ENCODE results near the gene AIG1. TPM values are rescaled to one million over a fixed set of nuclear protein-coding genes. Genes with fewer than 3 reads are reported as not detected.

Gene AIG1
- total and polyA plus RNA-seq, 2 of the 4 experiments (the other 2 are of a cell fraction): 21.3 to 27.1 TPM

DNA sequence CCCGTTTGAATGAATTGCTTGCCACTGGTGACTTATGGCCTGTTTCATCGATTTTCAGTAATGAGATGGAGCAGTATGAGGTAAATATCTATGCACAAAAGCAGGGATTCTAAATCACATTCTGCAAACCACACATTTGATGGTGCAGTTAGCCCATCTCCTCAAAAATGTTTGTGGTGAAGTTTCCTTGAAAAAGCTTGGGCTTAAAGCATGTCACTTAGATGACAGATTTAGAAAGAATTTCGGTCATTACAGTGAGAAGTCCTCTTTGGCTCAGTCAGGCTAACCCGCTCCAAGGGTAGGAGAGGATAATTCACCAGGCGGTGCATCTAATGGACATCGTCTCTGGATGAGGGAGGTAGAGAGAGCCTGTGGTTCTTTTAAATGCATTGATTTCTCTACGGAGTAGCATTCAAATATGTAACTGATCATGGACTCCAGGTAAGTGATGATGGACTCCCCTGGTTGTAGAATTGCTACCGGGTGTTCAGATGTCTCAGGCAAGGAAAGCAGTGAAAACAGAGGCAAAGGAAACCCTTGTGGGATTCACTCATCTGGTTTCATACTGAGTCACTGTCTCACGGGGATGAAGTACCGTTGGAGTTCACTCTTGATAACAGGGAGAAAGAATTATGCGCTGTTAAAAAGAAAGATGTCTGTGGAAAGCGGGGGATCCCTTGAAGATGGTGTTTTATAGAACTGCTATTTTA is 65.3 kb downstream of the AIG1 start:
- Histone ChIP-seq H3K4ac (ENCODE audit: low read depth, low read length) (no peak overlapping the region), H3K23ac (ENCODE audit: low read depth, low read length) (no peak overlapping the region), H3K56ac (ENCODE audit: extremely low read depth, insufficient read depth, low read length) (no peak overlapping the region), H2AFZ (replicated peaks; ENCODE audit: low read length, poor library complexity) (no peak overlapping the region), H2AK9ac (replicated peaks; ENCODE audit: low read depth, low read length, poor library complexity) (no peak overlapping the region), H4K5ac (ENCODE audit: low read depth, low read length) (no peak overlapping the region), H3K4me1 (ENCODE audit: control insufficient read depth, insufficient read depth, low read length) (no peaks in the 10 kb centered on the region), H3K27me3 (ENCODE audit: control insufficient read depth, insufficient read depth, low read length) (no peaks in the 10 kb centered on the region), H3K18ac (ENCODE audit: low read depth, low read length) (no peak overlapping the region), H3K9ac (ENCODE audit: low read depth, low read length) (no peak overlapping the region), H4K20me1 (ENCODE audit: insufficient read depth, low read length) (no peaks in the 10 kb centered on the region), H2AK5ac (ENCODE audit: low read depth, low read length) (no peak overlapping the region), H3K36me3 (ENCODE audit: control insufficient read depth, insufficient read depth, low read length) (no peaks in the 10 kb centered on the region), H3K27ac (ENCODE audit: insufficient read depth, low read length) (no peak overlapping the region), H2BK20ac (ENCODE audit: low read depth, low read length) (no peak overlapping the region), H3K4me3 (ENCODE audit: insufficient read depth, low read depth, low read length) (no peak overlapping the region), H3K79me1 (ENCODE audit: low read depth in 1 of 2, low read length in 2 of 2) (no peaks in the 10 kb centered on the region; a peak in 1 of 4 replicates), H3K4me2 (ENCODE audit: low read depth, low read length) (no peak overlapping the region), H3K9me3 (ENCODE audit: control insufficient read depth, insufficient read depth, low read length) (peaks cover 5% of the 10 kb centered on the region; the same call in 1 of the 2 replicates), H4K91ac (ENCODE audit: insufficient read depth, low read depth, low read length) (no peak overlapping the region), H2BK120ac (ENCODE audit: low read depth, low read length) (no peak overlapping the region), H3K14ac (replicated peaks; ENCODE audit: low read depth, low read length) (no peak overlapping the region), H2BK5ac (ENCODE audit: low read depth, low read length, poor library complexity, severe bottlenecking) (no peak overlapping the region), H4K8ac (ENCODE audit: low read depth in 2 of 2, low read length in 2 of 2) (no peak overlapping the region), H3K9me1 (ENCODE audit: insufficient read depth, low read length) (no peaks in the 10 kb centered on the region; the same call in 1 of the 2 replicates), H2BK15ac (ENCODE audit: low read depth, low read length) (no peak overlapping the region)
- dilution Hi-C loops (cut with HindIII; ENCODE audit: low sequenced_read_pairs, unreplicated experiment) (no loop called here), in situ Hi-C loops (cut with MboI; ENCODE audit: low sequenced_read_pairs) (no loop called here), intact Hi-C loops (cut with micrococcal nuclease) (no loop called here)
- ATAC-seq (ENCODE audit: low read depth) (no peak), DNase-seq (no peak)
- CTCF ChIA-PET: no interaction called here
- WGBS, 2 experiments (ENCODE audit: extremely low coverage in 2 of 2, insufficient read length in 1 of 2): 80% methylated on average over 3 of the region's 12 CpGs; no CpG with 5 or more reads in 1 of the 2 experiments
- no TSS peak for BruUV-seq (replicated peaks)
- no peak for TF ChIP-seq MXI1 (IDR thresholded peaks at IDR 0.05; ENCODE audit: borderline replicate concordance, low read depth, low read length)
- TF ChIP-seq FOS (IDR thresholded peaks at IDR 0.05; ENCODE audit: low read depth, low read length): no peak
- TF ChIP-seq, protein P1, sequence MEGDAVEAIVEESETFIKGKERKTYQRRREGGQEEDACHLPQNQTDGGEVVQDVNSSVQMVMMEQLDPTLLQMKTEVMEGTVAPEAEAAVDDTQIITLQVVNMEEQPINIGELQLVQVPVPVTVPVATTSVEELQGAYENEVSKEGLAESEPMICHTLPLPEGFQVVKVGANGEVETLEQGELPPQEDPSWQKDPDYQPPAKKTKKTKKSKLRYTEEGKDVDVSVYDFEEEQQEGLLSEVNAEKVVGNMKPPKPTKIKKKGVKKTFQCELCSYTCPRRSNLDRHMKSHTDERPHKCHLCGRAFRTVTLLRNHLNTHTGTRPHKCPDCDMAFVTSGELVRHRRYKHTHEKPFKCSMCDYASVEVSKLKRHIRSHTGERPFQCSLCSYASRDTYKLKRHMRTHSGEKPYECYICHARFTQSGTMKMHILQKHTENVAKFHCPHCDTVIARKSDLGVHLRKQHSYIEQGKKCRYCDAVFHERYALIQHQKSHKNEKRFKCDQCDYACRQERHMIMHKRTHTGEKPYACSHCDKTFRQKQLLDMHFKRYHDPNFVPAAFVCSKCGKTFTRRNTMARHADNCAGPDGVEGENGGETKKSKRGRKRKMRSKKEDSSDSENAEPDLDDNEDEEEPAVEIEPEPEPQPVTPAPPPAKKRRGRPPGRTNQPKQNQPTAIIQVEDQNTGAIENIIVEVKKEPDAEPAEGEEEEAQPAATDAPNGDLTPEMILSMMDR (conservative IDR thresholded peaks at IDR 0.05; ENCODE audit: low read depth, low read length): no peak
- no peak for TF ChIP-seq RFX5 (IDR thresholded peaks at IDR 0.05; ENCODE audit: low read depth, low read length)
- TF ChIP-seq, protein P2, sequence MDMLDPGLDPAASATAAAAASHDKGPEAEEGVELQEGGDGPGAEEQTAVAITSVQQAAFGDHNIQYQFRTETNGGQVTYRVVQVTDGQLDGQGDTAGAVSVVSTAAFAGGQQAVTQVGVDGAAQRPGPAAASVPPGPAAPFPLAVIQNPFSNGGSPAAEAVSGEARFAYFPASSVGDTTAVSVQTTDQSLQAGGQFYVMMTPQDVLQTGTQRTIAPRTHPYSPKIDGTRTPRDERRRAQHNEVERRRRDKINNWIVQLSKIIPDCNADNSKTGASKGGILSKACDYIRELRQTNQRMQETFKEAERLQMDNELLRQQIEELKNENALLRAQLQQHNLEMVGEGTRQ (IDR thresholded peaks at IDR 0.05; ENCODE audit: low read depth, low read length): no peak
- no peak for TF ChIP-seq MAZ (IDR thresholded peaks at IDR 0.05; ENCODE audit: borderline replicate concordance, low read depth, low read length)
- TF ChIP-seq CHD1 (IDR thresholded peaks at IDR 0.05; ENCODE audit: low read depth, low read length): no peak
- TF ChIP-seq, protein P3, sequence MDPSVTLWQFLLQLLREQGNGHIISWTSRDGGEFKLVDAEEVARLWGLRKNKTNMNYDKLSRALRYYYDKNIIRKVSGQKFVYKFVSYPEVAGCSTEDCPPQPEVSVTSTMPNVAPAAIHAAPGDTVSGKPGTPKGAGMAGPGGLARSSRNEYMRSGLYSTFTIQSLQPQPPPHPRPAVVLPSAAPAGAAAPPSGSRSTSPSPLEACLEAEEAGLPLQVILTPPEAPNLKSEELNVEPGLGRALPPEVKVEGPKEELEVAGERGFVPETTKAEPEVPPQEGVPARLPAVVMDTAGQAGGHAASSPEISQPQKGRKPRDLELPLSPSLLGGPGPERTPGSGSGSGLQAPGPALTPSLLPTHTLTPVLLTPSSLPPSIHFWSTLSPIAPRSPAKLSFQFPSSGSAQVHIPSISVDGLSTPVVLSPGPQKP (IDR thresholded peaks at IDR 0.05; ENCODE audit: borderline replicate concordance, low read depth, low read length): no peak
- TF ChIP-seq NFE2L2 (IDR thresholded peaks at IDR 0.05; ENCODE audit: low read depth, low read length): no peak
- POLR2A ChIA-PET (ENCODE audit: unreplicated experiment): no interaction called here
